LNCaP clone FGC (cell line): ENCODE measurements around the gene PDE6B.
A peak's percentile ranks its signal among the peaks of the same experiment; 100 is the strongest.

Experiments used
- DNase-seq: peaks from one replicate; pipeline ENCODE4 v3.0.0-alpha.2; 2011; ENCODE audit warnings: low read depth
- H3K4me3 ChIP-seq: 2 replicates; pipeline ENCODE4 v1.5.1; 2011; ENCODE audit warnings: mild to moderate bottlenecking, low read depth, low read length, control low read depth
- CTCF ChIP-seq: IDR thresholded peaks from 2 replicates; pipeline ENCODE4 v1.5.1; 2012; ENCODE audit warnings: mild to moderate bottlenecking; ENCODE audit not compliant: control insufficient read depth, insufficient read depth; ENCODE audit errors: extremely low read depth

The PDE6B gene

GRCh38 chr4:601612-602558, 23.5 kb upstream of the PDE6B start:
- TF ChIP-seq CTCF = no peak
- H3K4me3 ChIP-seq = no peak overlapping the region
- DNase-seq = no peak

DNA sequence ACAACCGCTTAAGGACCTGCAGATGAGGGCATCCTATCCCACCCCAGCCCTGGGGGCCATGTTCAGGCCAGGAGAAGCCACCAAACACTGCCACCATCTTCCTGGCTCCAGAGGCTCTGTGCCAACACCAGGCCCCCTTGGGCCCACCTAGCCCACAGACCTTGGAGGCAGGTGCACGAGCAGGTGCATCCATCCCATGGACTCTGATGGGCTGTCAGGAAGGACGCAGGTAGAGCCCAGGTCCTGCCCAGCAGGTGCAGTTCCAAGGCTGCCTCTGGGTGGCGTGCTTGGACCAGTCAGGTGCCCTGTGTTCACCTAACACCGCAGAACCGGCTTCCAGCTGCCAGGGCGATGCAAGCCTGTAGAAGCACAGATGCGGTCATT, 22.8 kb upstream of the PDE6B start:
- TF ChIP-seq CTCF = peak; percentile 47
- DNase-seq = peak; percentile 18
- no peak overlapping the region for H3K4me3 ChIP-seq

GRCh38 chr4:604131-604530, 21.2 kb upstream of the PDE6B start:
- no peak for TF ChIP-seq CTCF
- DNase-seq = no peak
- H3K4me3 ChIP-seq = no peak overlapping the region

GRCh38 chr4:605702-606425, 19.5 kb upstream of the PDE6B start:
- no peak for DNase-seq
- no peak for TF ChIP-seq CTCF
- no peak overlapping the region for H3K4me3 ChIP-seq

DNA sequence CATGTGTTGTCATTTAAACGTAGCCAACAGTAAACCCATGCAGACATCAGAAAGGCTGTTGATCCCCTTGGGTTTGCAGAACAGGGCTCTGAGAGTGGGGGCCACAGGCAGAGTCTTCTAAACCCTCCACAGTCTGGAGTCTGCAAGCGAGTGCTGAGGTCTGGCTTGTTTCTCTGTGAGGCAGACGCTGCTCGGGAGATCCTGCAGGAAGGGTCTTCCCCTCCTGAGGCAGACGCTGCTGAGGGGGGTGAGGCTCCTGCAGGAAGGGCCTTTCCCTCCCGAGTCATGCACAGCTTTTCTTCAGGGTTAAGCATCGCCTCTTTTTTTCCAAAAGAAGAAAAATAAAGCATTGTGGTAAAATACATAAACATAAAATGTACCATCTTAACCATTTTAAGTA, 17.1 kb upstream of the PDE6B start:
- no peak for TF ChIP-seq CTCF
- H3K4me3 ChIP-seq = no peak overlapping the region
- no peak for DNase-seq

- no peak for TF ChIP-seq CTCF
- no peak overlapping the region for H3K4me3 ChIP-seq
- no peak for DNase-seq
These were observed 15.8 kb upstream of the PDE6B start for GRCh38 chr4:609400-610050.
